DMS79 (cell line): Measurements from ENCODE around the gene NUTM2G.
"Not testable (repeated sequence)": the region's sequence is repeated elsewhere in the genome, so short reads cannot be mapped to it uniquely, and the experiment has no call there.

ENCODE experiments used
- DNase-seq: peaks from one replicate; lab custom pipeline; 2025; lab: John Stamatoyannopoulos, UW

The NUTM2G gene

DNA sequence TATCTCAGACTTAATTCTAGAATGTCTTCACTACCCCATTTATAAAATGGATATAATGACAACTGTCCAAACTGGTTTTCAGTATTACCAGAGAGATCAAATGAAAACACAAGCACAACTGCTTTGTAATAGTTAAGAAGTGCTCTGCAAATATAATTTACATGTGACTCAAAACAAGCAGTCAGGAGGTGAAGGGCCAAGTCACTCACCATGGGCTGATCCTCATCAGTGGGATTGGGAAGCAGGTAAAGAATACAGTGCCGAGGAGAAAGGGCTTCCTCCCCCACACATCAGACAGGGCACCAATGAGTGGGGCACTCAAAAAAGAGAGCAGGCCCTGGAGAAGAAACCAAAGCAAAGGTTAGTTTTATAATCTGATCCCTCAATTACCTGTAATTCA lies 20.7 kb downstream of the NUTM2G start:
- not testable (repeated sequence) for DNase-seq

DNA sequence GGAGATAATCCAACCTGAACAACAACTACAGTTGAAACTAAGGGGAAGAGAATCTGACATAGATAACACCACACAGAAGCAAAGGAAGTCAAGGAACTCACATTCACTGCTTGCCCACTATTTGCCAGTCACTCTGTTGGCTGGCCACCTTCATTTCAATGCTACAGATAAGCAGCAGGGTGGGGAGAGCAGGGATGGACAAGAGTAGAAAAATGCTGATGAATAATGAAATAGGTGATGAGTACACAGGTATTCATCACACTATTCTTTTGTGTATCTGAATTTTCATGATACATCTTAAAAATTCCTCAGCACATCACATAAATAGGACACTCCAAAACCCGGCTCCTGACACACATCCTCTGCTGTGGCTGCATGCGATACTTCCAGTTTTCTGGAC lies 21.9 kb downstream of the NUTM2G start:
- DNase-seq, result not testable (repeated sequence)

DNA sequence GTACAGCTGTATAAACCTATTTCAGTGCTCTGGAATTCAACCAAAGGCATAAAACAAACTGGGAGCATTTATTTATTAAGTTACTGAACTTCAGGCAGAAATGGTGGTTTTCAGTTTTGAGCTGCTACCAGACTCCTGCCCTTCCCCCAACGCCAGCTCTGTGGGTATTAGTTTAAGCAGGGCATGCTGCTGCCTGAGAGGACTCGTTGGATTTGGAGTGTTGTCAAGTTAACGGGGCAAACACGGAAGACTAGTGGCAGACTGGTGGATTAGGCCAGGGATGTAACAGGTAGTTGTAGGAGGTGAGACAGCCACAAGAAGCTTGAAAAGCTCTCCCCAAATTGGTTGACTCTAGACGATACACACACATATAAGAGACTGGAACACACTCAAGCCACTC lies 38.9 kb downstream of the NUTM2G start:
- not testable (repeated sequence) for DNase-seq

DNA sequence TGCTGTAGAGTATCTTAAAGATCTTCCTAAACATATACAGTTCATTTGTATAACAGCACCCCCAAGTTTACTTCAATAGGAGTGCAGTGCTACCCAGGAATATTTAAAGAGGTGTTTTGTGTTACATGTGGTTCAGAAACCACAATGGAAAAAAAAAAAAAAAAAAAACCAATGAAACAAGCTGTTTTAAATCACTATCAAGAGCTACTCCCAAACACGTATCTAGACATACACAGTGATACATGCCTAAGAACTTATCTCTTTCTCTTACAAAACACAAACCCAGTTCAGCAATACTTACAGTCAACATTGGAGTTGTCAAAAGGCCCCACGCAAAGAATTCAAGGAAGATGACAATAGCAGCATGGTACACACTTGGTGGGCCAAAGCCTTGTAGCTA lies 43.9 kb downstream of the NUTM2G start:
- DNase-seq, result not testable (repeated sequence)

DNA sequence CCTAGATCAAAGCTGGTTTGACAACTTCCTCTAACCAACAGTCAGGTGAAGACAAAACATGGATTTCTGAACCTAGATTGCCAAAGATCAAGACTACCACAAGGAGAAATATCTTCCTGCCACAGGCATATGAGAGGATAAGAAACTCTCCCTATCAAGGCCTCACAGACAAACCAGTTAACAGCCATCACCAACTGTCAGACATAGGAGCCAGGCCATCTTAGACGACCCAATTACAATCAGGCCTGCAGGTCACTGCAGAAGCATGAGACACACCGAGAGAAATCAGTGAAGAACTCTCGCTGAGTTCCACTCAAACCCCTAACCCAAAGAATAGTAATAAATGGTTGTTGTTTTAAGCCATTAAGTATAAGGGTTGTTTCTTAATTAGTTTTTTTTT lies 45.4 kb downstream of the NUTM2G start:
- not testable (repeated sequence) for DNase-seq

DNA sequence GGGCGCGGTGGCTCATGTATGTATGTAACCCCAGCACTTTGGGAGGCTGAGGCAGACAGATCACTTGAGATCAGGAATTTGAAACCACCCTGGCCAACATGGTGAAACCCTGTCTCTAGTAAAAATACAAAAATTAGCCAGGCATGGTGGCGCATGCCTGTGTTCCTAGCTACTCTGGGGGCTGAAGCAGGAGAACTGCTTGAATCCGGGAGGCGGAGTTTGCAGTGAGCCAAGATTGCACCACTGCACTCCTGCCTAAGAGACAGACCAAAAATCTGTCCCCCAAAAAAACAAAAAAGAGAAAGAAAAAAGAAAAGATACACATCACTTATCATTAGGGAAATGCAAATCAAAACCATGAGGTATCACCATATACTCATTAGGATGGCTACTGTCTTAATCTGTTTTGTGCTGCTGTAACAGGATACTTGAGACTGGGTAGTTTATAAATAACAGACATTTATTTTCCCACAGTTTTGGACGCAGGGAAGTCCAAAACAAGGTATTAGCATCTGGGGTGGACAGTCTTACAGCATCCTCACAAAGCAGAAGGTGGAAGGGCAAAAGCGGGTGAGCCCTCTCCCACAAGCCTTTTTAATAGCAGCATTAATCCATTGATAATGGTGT lies 55.0 kb downstream of the NUTM2G start:
- not testable (repeated sequence) for DNase-seq

DNA sequence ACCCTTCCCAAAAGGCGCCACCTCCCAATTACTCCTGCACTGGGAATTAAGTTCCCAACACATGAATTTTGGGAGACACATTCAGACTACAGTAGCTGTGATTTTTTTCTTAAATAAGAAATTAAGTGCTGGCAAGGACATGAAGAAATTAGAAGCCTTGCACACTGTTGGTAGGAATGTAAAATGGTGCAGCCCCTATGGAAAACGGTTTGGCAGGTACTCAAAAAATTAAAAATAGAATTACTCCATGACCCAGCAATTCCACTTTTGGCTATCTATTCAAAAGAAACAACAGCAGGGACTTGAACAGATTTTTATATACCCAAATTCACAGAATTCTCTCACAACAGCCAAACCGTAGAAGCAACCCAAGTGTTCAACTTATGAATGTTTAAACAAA lies 55.5 kb downstream of the NUTM2G start:
- DNase-seq, result not testable (repeated sequence)

DNA sequence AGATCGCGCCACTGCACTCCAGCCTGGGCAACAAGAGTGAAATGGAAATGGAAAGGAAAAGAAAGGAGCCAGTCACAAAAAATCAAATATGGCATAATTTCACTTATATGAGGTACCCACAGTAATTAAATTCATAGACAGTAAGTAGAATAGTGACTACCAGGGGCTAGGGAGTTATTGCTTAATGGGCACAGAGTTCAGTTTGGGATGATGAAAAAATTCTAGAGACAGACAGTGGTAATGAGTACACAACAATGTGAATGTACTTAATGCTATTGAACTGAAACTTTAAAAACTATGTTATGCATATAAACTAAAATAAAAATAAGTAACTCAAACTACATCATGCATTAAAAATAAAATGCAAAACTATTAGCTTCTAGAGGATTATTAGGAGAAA lies 56.2 kb downstream of the NUTM2G start:
- DNase-seq, result not testable (repeated sequence)
